Fibroblast of skin of right quadriceps (primary cell): ENCODE data around the gene MECR.
"Not testable (repeated sequence)": the region's sequence is repeated elsewhere in the genome, so short reads cannot be mapped to it uniquely, and the experiment has no call there.

Experiments used
- DNase-seq: peaks from one replicate; pipeline ENCODE4 v3.0.0-alpha.2; 2013

The MECR gene

GRCh38 chr1:29166291-29166878 is 64.3 kb downstream of the MECR start:
- no peak for DNase-seq

GRCh38 chr1:29164588-29164987 is 66.1 kb downstream of the MECR start:
- DNase-seq, result no peak

- no peak for DNase-seq
Observed at GRCh38 chr1:29162476-29163138, 68.1 kb downstream of the MECR start.

- DNase-seq, result no peak
Observed at GRCh38 chr1:29162025-29162424, 68.7 kb downstream of the MECR start.

- DNase-seq, result no peak
Observed at GRCh38 chr1:29159773-29160172, 71.0 kb downstream of the MECR start.

GRCh38 chr1:29157269-29157601 is 73.5 kb downstream of the MECR start:
- no peak for DNase-seq

- peak; percentile 39 for DNase-seq
Observed at GRCh38 chr1:29156543-29157268, 74.0 kb downstream of the MECR start.

- no peak for DNase-seq
Observed at GRCh38 chr1:29152046-29152805, 78.5 kb downstream of the MECR start.

GRCh38 chr1:29150346-29150745 is 80.4 kb downstream of the MECR start:
- not testable (repeated sequence) for DNase-seq

- DNase-seq, result no peak
Observed at GRCh38 chr1:29148656-29149491, 81.9 kb downstream of the MECR start.

GRCh38 chr1:29145739-29146437 is 84.8 kb downstream of the MECR start:
- DNase-seq, result peak; percentile 93

- no peak for DNase-seq
Observed at GRCh38 chr1:29144178-29144577, 86.6 kb downstream of the MECR start.

- no peak for DNase-seq
Observed at GRCh38 chr1:29142714-29143113, 88.0 kb downstream of the MECR start.
